DND-41 (cell line): Measurements from ENCODE around the gene DZIP1.

Source experiments
- EZH2 ChIP-seq: IDR thresholded peaks from 3 replicates; pipeline ENCODE4 v1.6.1; 2012; ENCODE audit warnings: borderline replicate concordance, low read depth, mild to moderate bottlenecking, moderate library complexity, low read length, inconsistent platforms; ENCODE audit not compliant: severe bottlenecking
- TF ChIP-seq, protein P1 (sequence below): IDR thresholded peaks from 2 replicates; pipeline ENCODE4 v1.5.1; 2012; ENCODE audit warnings: borderline replicate concordance, low read length, moderate library complexity, mild to moderate bottlenecking; ENCODE audit not compliant: poor library complexity, severe bottlenecking; ENCODE audit errors: extremely low read depth

DNA sequence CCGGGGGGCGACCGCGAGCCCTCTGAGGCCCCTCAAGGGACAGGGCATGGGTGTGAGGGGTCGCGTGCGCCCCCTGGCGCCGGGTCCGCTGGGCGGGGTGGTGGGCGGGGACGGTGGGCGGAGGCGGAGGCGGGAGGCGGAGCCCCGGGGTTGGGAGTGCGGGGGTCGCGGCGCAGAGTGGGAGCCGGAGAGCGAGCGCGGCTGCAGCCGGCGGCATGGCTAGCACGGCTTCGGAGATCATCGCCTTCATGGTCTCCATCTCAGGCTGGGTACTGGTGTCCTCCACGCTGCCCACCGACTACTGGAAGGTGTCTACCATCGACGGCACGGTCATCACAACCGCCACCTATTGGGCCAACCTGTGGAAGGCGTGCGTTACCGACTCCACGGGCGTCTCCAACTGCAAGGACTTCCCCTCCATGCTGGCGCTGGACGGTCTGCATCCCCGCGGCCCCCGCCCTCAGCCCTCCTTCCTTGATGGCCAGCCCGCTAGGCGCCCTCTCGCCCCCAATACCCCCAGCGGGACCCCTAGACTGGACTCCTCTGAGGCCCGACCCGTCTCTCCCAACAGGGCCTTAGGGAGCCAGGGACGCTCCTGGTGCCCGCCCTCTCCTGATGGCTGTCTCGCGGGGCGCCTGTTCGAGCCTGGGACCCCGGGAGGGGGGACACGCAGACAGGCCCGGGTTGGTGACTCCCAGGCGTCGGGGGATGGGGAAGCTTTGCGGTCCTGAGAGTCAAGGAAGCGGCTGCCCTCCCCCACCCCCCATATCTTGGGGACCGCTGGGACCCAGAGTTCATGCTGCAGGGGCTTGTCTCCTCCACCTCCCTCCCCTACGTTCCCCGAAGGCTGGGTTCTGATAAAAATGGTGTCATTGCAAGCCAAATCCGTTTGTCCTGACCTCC lies 91.7 kb downstream of the DZIP1 start, which contains the start of gene CLDN10:
- TF ChIP-seq, protein P1, sequence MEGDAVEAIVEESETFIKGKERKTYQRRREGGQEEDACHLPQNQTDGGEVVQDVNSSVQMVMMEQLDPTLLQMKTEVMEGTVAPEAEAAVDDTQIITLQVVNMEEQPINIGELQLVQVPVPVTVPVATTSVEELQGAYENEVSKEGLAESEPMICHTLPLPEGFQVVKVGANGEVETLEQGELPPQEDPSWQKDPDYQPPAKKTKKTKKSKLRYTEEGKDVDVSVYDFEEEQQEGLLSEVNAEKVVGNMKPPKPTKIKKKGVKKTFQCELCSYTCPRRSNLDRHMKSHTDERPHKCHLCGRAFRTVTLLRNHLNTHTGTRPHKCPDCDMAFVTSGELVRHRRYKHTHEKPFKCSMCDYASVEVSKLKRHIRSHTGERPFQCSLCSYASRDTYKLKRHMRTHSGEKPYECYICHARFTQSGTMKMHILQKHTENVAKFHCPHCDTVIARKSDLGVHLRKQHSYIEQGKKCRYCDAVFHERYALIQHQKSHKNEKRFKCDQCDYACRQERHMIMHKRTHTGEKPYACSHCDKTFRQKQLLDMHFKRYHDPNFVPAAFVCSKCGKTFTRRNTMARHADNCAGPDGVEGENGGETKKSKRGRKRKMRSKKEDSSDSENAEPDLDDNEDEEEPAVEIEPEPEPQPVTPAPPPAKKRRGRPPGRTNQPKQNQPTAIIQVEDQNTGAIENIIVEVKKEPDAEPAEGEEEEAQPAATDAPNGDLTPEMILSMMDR, result no peak
- no peak for TF ChIP-seq EZH2
